M059J (cell line): ENCODE measurements around the gene AMOTL2. TPM values are rescaled to one million over a fixed set of nuclear protein-coding genes. Genes with fewer than 3 reads are reported as not detected.

Source experiments
- DNase-seq: peaks from one replicate; pipeline ENCODE4 v3.0.0-alpha.2; 2012; ENCODE audit warnings: low read depth
- total RNA-seq: library from RNA; depleted of rRNA; stranded (reverse); fragments of >200 nt; shearing (Covaris generic); gene quantifications from 2 replicates; pipeline ENCODE4 v1.2.3, GENCODE V29; 2014

The AMOTL2 gene
- total RNA-seq, 1 experiment from 2014 or later: 96.1 TPM

DNA sequence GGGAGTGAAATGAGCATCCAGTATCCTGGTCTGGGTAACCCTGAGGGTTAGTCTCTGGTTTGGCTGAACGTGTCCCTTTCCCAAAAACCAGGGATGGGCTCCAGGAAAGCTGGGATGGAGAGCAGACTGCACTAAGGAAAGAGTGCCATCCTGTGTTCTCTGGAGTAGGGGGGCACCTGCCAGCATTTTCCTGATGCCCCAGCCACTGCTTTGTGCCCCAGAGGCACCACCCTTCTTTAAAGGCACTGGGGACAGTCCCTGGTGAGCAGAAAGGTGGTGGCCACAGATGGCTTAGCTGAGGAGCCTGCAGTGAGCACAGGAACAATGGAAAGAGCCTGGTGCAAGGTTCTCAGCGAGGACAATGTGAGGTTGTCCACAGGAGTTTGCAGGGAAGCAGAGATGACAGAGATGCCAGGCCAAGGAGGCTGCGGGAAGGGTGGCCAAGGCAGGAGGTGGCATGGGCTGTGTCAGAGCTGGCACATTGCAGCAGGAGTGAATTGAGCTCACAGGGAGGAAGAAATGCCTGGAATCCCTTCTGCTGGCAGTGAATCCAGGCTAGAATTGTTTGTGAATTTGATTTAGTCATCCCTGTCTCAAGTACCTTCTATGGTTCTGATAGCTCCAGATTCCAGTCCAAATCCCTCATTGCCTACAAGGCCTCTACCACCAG, 39.9 kb downstream of the AMOTL2 start:
- DNase-seq: peak; percentile 75

DNA sequence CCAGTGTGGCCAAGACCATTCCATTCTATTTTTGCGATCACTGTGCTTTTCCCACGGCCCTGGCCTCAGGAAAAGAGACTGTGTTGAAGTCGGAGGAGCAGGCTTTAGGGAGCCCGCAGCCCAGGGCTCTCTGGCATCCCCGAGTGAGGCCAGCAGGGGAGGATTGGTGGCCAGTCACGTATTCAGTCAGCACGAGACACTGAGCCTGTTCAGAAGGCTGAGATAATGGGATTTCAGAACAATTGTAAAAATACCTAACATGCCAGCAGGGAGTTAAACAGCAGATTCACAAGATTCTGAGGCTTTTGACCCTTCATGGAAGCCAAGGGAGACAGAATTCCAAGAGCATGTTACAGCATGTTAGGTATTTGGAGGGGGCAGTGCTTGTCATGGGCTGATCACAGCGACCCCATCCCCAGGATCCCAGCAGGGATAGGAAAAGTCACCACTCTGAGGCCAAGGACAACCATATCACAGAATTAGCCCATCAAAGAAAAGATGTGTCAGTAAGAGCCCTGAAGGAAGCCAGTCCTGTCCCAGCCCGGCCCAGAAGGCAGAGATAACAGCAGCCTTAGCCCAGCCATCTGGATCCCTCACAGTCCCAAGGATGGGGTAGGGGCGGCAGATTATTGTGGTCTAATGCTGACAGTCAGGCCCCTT, 40.6 kb downstream of the AMOTL2 start:
- DNase-seq: peak; percentile 90

DNA sequence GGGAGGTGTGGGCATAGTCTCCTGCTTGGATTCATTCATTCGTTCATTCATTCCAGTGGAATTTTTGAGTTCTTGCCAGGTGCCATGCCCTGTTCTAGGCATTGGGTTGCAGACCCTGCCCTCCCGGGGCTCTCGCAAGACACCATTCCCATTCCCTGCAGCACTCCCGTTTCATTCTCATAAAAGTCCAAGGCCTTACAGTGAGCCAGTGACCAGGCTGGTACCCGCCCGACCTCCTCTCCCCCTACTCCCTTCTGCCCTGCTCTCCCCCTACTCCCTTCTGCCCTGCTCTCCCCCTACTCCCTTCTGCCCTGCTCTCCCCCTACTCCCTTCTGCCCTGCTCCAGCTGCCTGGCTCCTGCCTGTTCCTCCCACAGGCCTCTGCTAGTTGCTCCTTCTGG, 41.9 kb downstream of the AMOTL2 start:
- no peak for DNase-seq

DNA sequence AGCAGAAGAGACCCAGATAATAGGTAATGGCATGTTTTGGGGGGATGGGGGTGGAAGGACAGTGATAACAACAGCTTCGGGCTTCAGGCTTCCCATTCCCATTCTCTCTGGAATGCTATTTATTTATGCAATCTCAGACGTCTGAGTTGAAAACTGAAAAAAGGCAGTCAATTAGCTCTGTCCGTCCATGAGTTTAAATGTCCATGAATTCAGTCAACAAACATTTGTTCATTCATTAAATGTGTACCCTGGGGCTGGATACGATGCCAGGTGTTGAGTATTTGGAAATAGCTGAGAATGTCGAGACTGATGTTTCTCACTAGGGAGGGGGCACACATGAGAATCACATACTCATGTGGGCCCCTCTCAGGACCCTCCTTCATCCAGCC, 42.4 kb downstream of the AMOTL2 start:
- no peak for DNase-seq

DNA sequence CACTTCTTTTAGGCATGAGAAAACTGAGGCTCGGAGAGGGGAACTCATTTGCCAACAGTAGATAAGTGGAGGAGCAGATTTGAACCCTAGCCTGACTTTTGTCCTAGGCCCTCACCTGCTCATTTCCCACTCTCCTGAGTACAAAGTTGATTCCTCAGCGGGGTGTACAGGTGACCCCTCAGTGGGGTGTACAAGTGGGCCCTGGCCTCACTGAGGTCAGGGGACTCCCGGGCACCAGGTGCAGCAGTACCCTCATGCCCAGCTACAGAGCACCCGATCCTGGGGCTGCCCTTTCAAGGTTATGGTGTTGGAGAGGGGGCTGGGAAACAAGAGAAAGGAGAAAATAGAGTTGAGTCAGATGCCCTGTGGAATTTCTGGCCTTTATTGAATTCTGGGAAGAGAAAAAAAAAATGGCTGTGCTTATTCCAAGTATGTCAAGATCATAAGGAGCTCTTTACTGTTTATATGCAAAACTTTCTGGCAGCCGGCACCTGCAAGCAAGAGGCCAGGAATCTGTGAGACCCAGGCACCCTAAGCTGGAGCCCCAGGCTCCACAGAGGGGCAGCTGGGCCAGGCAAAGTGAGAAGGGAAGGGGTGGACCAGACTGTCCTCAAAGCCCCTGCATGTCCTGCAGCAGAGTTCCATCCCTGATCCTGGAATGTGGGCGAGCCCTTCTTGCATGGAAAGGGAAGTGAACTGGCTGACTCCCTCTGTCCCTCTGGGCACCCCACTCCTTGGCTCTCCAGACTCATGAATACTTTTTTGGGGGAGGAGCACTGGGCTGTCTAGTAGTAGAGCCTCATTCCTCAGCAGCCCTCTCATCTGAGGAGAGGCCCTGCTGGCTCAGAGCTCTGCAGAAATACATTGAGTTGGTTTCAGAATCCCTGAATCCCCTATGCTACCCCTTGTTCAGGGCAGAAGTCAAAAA, 43.1 kb downstream of the AMOTL2 start:
- peak; percentile 84 for DNase-seq

DNA sequence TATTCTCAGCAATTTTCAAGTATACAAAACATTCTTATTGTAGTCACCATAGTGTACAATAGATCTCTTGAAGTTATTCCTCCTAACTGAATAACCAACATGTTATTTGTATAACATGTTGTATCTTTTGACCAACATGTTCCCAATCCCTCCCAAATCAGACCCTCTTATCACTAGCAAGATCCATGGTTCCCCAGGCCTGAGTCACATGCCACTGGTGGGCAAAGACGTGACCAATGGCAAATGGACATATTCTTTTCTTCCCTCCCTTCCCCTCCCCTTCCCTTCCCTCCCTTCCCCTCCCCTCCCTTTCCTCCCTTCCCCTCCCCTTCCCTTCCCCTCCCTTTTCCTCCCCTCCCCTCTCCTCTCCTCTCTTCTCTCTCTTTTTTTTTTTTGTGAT, 45.4 kb downstream of the AMOTL2 start:
- DNase-seq: peak; percentile 59

DNA sequence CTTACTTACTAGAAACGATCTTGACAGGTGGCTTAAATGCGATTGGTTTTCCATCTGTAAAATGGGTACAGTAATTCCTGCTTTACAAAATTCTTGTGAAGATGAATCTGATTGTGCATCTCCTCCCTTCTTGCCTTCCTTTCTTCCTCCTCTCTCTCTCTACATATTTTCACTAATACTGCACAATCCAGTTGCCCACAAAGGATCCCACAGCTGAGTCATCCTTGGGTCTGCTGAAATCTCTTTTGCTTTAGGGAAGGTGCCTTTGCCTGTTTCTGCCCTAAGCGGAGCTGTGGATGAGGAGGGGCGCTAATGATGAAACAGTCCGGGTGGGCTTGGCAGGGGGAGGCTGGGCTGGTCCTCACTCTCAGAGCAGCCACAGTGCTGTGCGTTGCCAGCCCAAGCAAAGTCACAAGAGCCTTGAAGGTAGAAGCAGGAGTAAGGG, 46.1 kb downstream of the AMOTL2 start:
- DNase-seq: peak; percentile 99

DNA sequence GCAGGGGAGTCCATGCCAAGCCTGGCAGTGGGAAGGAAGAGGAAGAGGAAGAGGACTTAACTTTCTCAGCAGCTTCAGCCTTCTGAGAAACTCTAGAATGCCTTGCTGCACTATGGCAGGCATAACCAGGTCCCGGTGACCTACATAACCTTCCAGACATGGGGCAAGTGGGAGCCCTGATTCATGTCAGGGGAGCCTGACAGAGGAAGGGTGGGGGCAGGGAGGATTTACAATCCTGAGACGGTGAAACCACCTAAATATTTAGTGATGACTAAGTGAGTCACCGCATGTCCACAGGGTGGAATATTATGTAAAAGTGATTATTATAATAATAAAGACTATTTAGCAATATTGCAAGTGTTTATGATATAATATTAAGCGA, 46.7 kb downstream of the AMOTL2 start:
- DNase-seq: peak; percentile 99

DNA sequence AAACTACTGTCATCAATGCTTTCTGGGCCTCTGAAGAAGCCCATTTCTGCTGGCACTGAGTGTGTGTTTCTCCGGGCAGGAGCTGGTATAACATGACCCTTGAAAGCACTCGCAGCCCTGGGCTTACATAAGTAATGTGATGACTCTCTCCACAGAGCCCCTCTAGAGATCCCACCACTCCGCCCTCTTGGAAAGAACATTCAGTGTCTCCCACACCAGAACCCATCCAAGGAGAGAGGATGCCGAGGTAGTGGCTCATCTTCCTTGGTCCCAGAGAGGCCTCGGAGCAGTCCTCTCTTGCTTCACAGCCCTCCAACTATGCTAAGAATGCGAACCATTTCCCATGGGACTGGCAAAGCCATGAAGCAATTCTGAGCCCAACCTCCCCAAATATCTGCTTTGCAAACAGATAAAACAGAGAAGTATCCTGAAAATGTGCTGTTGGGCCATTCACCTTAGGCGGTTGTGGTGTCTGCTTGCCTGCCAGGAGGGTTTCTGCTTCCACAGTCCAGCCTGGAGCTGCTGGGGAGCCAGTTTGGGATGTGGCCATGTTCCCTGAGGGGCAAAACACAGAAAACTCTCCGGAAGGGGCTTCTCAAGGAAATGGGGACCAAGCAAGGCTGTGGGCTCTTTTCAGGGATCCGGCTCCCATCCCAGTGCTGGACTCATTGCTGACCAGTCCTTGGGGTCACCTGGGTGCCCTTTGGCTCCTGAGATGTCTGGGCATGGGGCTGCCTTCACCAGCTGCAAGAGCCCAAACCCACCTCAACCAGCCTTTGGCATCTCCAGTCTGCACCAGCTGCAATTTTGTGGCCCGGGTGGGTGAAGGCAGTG, 47.3 kb downstream of the AMOTL2 start:
- peak; percentile 99 for DNase-seq

DNA sequence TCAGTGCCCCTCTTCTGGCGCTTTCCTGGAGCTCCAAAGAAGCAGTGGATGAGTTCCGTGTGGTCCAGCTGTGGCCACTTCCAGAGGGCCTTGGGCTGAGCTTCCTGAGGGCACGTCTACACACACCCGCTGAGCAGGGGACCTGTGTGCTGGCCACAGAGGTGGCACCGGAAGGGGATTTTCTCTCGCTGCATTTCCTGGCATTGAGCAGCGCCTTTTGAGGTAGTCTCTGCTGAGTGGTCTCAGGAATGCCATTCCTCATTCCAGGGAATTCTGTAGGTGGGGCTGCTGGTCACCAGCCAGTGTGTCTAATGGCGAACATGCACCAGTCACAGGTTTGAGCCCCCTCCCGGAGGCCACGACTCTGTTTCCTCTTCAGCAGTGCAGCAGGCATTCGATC, 48.1 kb downstream of the AMOTL2 start:
- no peak for DNase-seq

DNA sequence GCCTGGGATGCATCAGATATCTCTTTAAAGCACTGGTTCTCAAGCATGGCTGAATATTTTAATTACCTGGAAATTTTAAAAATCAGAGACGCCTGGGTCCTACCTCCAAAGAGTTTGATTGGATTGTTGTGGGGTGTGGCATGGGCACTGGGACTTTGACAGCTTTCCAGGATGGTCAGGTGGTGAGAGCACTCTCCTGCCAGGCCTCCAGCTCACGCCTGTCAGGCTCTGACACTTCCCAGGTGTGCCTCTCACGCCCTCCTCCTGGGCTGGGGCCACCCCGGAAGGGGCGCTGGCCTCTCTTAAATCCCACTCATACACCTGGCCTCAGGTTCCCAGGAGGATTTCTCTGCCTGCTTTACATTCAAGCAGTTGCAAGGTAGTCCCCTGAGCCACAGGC, 48.5 kb downstream of the AMOTL2 start:
- DNase-seq: no peak

DNA sequence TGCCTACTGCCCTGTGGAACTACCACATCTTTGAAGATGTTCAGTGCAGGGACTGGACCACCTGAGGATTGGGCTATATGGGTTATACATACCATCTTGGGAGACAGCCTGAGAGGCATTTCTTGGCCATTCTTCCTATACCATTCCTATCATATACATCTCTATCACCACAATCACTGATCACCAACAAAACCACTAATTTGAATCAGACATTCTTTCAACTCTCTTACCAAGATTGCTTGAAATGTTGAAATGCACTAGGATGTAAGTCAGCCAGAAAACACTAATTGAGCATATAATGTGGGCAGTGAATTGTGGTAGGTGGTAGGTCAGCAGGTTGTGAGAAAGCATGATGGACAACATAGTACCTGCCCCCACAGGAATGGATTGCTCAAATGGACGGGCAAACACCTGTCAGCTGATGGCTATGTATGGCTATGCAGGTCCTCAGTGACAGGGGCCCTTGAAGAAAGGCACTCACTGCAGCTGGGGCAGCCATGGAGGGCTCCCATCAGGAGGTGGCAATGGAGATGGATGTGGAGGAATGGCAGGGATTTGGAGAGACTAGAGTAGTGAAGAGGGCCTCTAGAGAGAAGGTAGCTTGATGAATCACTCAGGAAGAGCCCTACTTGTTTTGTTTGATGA, 49.1 kb downstream of the AMOTL2 start:
- peak; percentile 42 for DNase-seq

DNA sequence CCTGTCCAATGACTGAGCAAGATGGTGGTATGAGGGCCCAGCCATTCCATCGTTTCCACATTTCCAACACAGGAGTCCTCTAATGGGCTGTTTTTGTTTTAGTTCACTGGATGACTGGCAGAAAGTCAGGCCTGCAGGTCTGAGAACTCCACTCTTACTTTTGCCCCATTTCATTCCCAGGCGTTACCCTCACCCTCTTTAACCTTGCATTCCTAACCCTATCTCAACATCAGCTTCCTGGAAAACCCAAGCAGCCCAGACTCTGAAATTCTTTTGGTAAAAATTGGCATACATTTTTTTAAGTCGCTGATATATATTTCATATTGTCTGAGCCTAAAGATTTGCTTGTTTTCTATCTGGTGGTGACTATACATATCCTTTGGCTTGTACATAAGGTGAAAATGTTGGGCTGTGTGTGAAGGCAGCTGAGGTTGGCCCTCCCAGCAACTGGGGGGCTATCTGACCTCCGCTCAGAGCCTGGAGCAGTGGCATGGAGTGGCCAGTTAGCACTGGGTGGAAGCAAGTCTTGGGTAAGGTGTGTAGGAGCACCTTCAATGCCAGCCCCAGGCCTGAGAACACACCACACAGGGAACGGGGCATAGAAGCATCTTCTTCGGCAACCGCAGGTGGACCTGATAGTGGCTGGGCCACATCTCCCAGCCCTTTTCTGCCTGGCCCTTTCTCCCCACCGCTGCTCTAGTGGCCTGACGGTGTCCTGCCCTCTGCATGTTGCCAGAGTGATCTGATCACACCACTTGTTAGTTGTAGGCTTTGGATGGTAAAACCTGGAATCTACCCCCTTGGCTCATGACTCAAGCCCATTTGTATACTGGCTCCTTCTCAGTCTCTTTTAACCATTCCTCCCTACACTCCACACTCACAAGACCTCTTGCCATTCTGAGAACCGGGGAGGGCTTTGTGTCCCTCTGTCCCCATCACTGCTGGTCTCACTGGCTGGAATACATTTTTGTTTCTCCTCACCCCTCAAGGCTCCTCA, 50.0 kb downstream of the AMOTL2 start:
- DNase-seq: peak; percentile 51

DNA sequence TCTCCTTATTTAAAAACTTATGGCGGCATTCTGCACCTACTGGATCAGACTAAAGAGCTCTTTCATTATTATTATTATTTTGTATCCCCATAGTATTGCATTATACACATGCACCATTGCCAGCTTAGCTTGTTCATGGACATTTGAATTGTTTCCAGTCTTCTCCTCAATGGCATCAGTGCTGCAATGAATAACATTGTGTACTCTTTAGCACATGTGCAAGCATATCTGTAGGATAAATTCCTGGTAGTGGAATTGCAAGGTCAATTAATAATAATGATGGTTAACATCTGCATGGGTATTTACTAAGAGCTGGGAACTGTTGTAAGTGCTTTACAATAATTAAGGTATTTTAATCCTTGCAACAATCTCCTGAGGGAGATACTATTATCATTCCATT, 52.0 kb downstream of the AMOTL2 start:
- no peak for DNase-seq

DNA sequence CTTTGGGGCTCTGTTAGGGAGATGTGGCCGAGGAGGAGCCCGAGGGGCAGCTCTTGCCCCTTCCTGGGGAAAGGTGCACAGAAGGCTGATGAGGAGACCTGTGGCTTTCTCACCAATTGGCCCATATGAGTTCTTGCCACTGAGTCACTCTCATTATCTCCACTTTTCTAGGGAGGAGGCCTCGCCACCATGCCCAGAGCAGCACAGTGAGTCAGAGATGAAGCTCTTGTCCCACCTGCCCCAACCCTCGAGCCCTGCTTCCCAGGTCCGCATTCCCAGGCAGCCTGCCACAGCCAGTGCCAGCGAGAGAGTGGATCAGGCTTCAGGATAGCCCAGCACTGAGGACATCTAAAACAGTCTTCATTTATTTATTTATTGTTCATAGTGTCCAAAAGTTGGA, 53.5 kb downstream of the AMOTL2 start:
- DNase-seq: peak; percentile 96

DNA sequence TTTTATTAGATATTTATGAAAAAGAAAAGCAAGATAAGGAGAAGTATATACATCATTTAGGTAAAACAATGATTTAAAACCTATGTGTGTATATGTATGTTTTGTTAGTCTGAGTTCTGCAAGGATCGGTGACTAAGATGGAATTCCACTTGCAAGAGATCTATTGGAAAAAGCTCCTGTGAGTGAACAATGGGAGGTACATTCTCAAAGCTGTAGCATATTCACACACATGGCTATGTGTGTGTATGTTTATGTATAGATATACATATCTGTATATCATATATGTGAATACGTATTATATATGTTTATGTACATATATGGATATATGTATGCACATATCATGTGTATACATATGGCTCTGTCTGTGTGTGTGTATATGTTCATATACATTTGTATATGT, 54.3 kb downstream of the AMOTL2 start:
- DNase-seq: no peak

DNA sequence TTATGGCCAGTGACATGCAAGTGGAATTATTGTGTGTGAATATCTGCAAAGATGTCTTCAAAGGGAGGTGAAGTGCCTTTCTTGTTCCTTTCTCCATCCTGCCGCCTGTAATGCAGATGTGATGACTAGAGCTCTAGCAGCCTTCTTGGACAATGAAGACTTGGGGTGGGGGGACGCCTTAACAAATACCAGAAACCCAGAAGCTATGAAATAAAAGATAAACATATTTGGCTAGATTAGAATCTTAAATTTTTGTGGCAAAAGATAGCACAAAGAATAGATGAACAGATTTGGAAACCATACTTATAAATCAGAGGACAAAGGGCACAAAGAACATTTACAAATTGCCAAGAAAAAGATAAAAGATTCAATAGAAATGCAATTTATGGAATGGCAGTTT, 56.1 kb downstream of the AMOTL2 start:
- no peak for DNase-seq

DNA sequence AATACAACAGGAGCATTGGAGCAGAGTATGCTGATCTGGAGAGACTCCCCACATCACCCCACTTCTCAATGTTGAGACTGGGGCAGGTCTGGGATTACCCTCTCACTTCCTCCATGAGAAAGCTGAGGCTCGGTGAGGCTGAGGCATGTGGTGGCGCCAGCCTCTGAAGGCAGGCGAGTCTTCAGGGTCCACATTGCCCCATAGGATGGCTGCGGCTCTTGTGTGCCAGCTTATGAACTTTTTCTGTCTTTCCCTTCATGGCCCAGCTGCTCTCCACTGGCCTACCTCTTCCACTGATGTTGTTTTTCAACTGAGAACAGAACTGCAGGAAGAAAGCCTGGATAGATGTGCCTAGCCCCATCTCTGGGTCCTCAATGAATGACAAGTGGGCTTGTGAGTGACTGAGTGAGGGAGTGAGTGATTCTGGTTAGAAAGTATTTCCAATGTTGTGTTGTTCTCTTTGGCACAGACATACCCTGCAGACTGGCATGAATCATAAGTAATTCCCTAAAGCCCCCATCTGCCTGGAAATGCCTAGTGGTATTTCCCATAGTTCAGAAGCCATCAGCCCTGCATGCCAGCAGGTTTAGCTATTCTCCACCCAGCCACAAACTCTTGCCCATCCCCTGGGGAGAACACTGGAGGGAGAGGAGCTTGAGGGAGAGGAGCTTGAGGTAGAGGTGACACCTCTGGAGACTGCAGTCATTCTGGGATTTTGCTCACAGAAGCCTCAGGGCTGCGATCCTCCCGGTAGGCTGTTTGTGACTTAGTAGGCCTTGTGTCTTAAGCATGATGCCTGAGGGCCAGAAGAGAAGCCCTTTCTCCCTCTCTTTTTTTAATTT, 56.9 kb downstream of the AMOTL2 start:
- DNase-seq: peak; percentile 94
